ENCODE results near the gene DCLRE1A. TPM values are rescaled to one million over a fixed set of nuclear protein-coding genes. Genes with fewer than 3 reads are reported as not detected.

DCLRE1A gene
- total RNA-seq, 1 experiment from 2014 or later = 13.5 TPM

DNA sequence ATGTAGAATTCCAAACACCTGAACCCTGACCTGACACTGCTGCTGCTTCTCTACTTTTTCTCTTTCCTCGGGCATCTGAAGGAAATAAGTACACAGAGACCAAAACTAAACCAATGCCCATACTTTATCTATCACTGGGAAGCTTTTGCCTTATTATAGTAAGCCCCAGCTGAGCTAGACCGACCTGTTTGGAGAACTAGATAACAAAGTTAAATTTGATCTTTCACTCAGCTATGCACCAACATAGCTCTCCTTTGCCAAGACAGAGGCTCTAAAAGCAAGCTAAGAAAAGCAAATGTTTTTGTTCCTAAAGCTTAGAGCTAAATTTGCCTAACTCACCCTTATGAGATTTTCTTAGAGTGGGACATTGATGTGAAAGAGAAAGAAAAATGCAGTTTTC, 39.7 kb upstream of the DCLRE1A start:
- H3K4me1 Mint-ChIP-seq (ENCODE audit: low read depth, unreplicated experiment) = peaks cover 39% of the 10 kb centered on the region
- H3K4me3 Mint-ChIP-seq (ENCODE audit: unreplicated experiment) = peak overlapping the region; percentile 50
- TF ChIP-seq, protein P1, sequence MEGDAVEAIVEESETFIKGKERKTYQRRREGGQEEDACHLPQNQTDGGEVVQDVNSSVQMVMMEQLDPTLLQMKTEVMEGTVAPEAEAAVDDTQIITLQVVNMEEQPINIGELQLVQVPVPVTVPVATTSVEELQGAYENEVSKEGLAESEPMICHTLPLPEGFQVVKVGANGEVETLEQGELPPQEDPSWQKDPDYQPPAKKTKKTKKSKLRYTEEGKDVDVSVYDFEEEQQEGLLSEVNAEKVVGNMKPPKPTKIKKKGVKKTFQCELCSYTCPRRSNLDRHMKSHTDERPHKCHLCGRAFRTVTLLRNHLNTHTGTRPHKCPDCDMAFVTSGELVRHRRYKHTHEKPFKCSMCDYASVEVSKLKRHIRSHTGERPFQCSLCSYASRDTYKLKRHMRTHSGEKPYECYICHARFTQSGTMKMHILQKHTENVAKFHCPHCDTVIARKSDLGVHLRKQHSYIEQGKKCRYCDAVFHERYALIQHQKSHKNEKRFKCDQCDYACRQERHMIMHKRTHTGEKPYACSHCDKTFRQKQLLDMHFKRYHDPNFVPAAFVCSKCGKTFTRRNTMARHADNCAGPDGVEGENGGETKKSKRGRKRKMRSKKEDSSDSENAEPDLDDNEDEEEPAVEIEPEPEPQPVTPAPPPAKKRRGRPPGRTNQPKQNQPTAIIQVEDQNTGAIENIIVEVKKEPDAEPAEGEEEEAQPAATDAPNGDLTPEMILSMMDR (IDR thresholded peaks at IDR 0.05; ENCODE audit: insufficient read depth in 1 of 2, low read depth in 1 of 2, low read length in 1 of 2, severe bottlenecking in 1 of 2, unreplicated experiment in 1 of 2) = no peak
- BruUV-seq (replicated peaks) = no TSS peak
- Histone ChIP-seq H3K9me3 (no peaks in the 10 kb centered on the region), H3K4me1 (peaks cover 30% of the 10 kb centered on the region), H3K4me3 (ENCODE audit: low read depth, low read length) (no peak overlapping the region), H3K27me3 (replicated peaks; ENCODE audit: control insufficient read depth, insufficient read depth, low read length) (no peaks in the 10 kb centered on the region), H3K36me3 (ENCODE audit: control insufficient read depth, insufficient read depth, low read length) (no peaks in the 10 kb centered on the region)
- peak in 1 of 2 experiments; percentile 43 for DNase-seq
- intact Hi-C loops (cut with micrococcal nuclease; ENCODE audit: unreplicated experiment) = loop anchor here (10.0 kb wide), 1 partner anchor 151 kb away; the partner anchor contains the start of gene ADRB1
- peak overlapping the region; percentile 63 for H3K27ac Mint-ChIP-seq (ENCODE audit: unreplicated experiment)
- ChIA-PET CTCF (interaction anchor here (0.5 kb wide), 1 partner anchor 204 kb away, joined by 3 read pairs; no protein-coding TSS in a partner anchor), POLR2A (no interaction called here)
- H3K9me3 Mint-ChIP-seq (ENCODE audit: unreplicated experiment) = no peaks in the 10 kb centered on the region
- no peaks in the 10 kb centered on the region for H3K27me3 Mint-ChIP-seq (ENCODE audit: insufficient read depth, unreplicated experiment)
- peaks cover 20% of the 10 kb centered on the region for H3K36me3 Mint-ChIP-seq (ENCODE audit: insufficient read depth, unreplicated experiment)

DNA sequence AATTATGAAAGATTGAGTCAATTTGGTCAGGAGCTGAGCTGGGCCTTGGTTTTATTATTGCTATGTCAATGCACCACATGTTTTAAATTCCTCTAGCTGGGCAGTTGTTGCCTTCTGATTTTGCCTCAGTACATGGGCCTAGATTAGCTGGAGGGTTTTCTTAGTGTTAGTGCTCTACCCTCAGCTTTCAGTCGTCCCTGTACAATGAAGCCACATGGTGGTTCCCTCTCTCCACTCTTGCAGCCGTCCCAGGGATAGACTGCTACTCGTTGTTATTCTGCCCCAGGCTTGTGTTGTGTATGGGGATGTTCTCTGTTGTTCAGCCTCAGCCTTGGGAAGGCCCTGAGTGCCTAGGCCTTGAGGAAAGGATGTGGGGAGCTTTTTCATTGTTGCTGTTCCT, 37.6 kb upstream of the DCLRE1A start:
- no peaks in the 10 kb centered on the region for H3K36me3 ChIP-seq (ENCODE audit: control insufficient read depth, insufficient read depth, low read length)
- no peak overlapping the region for H3K4me3 ChIP-seq (ENCODE audit: low read depth, low read length)
- peaks cover 39% of the 10 kb centered on the region for H3K4me1 Mint-ChIP-seq (ENCODE audit: low read depth, unreplicated experiment)
- H3K27me3 Mint-ChIP-seq (ENCODE audit: insufficient read depth, unreplicated experiment) = no peaks in the 10 kb centered on the region
- no TSS peak for BruUV-seq (replicated peaks)
- intact Hi-C loops (cut with micrococcal nuclease; ENCODE audit: unreplicated experiment) = loop anchor here (1.0 to 10.0 kb wide), 4 partner anchors 15 to 212 kb away; partner anchors contain the start of gene ADRB1
- H3K4me3 Mint-ChIP-seq (ENCODE audit: unreplicated experiment) = no peak overlapping the region
- DNase-seq = peak; percentile 41 to 42
- peaks cover 38% of the 10 kb centered on the region for H3K36me3 Mint-ChIP-seq (ENCODE audit: insufficient read depth, unreplicated experiment)
- TF ChIP-seq, protein P1 (IDR thresholded peaks at IDR 0.05; ENCODE audit: insufficient read depth in 1 of 2, low read depth in 1 of 2, low read length in 1 of 2, severe bottlenecking in 1 of 2, unreplicated experiment in 1 of 2) = no peak
- peak overlapping the region; percentile 37 for H3K27ac Mint-ChIP-seq (ENCODE audit: unreplicated experiment)
- no peaks in the 10 kb centered on the region for H3K9me3 ChIP-seq
- H3K9me3 Mint-ChIP-seq (ENCODE audit: unreplicated experiment) = peaks cover 6% of the 10 kb centered on the region
- ChIA-PET CTCF (interaction anchor here (0.5 to 0.7 kb wide), 3 partner anchors 31 to 741 kb away, joined by 3 read pairs; no protein-coding TSS in a partner anchor), POLR2A (interaction anchor here (0.6 kb wide), 1 partner anchor 152 kb away, joined by 3 read pairs; no protein-coding TSS in a partner anchor)
- peaks cover 30% of the 10 kb centered on the region for H3K4me1 ChIP-seq
- no peaks in the 10 kb centered on the region for H3K27me3 ChIP-seq (replicated peaks; ENCODE audit: control insufficient read depth, insufficient read depth, low read length)

DNA sequence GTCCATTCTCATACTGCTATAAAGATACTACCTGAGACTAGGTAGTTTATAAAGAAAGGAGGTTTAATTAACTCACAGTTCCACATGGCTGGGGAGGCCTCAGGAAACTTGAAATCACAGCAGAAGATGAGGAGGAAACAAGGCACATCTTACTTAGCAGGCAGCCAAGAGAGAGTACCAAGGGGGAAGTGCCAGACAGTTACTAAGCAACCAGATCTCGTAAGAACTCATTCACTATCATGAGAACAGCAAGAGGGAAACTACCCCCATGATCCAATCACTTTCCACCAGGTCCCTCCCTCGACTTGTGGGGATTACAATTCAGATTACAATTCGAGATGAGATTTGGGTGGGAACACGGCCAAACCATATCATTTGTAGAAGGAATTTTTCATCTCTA, 36.9 kb upstream of the DCLRE1A start:
- H3K36me3 Mint-ChIP-seq (ENCODE audit: insufficient read depth, unreplicated experiment) = peaks cover 43% of the 10 kb centered on the region
- peaks cover 30% of the 10 kb centered on the region for H3K4me1 ChIP-seq

More for the DNA sequence above, 36.9 kb upstream of the DCLRE1A start:
- no peaks in the 10 kb centered on the region for H3K27me3 Mint-ChIP-seq (ENCODE audit: insufficient read depth, unreplicated experiment)
- H3K4me3 Mint-ChIP-seq (ENCODE audit: unreplicated experiment) = no peak overlapping the region
- CTCF ChIA-PET = interaction anchor here (0.5 to 0.7 kb wide), 3 partner anchors 32 to 741 kb away, joined by 3 read pairs; no protein-coding TSS in a partner anchor
- TF ChIP-seq, protein P1 (IDR thresholded peaks at IDR 0.05; ENCODE audit: insufficient read depth in 1 of 2, low read depth in 1 of 2, low read length in 1 of 2, severe bottlenecking in 1 of 2, unreplicated experiment in 1 of 2) = no peak
- POLR2A ChIA-PET = no interaction called here
- H3K9me3 ChIP-seq = no peaks in the 10 kb centered on the region
- H3K9me3 Mint-ChIP-seq (ENCODE audit: unreplicated experiment) = peaks cover 13% of the 10 kb centered on the region
- no peak overlapping the region for H3K4me3 ChIP-seq (ENCODE audit: low read depth, low read length)
- intact Hi-C loops (cut with micrococcal nuclease; ENCODE audit: unreplicated experiment) = loop anchor here (1.0 to 10.0 kb wide), 4 partner anchors 16 to 213 kb away; partner anchors contain the start of gene ADRB1
- H3K36me3 ChIP-seq (ENCODE audit: control insufficient read depth, insufficient read depth, low read length) = no peaks in the 10 kb centered on the region
- H3K27ac Mint-ChIP-seq (ENCODE audit: unreplicated experiment) = no peak overlapping the region
- DNase-seq = no peak
- BruUV-seq (replicated peaks) = no TSS peak
- peaks cover 39% of the 10 kb centered on the region for H3K4me1 Mint-ChIP-seq (ENCODE audit: low read depth, unreplicated experiment)
- H3K27me3 ChIP-seq (replicated peaks; ENCODE audit: control insufficient read depth, insufficient read depth, low read length) = no peaks in the 10 kb centered on the region
